HepG2 (cell line): ENCODE results near the gene EIF4H. TPM values are rescaled to one million over a fixed set of nuclear protein-coding genes. Genes with fewer than 3 reads are reported as not detected.

Experiments
- ARNT2 ChIP-seq: sonication (generic); formaldehyde crosslinking; IDR thresholded peaks from 2 replicates; pipeline ENCODE4 v1.8.0; 2022; ENCODE audit warnings: mild to moderate bottlenecking, low read depth, missing genetic modification reagents, moderate library complexity
- BRCA1 ChIP-seq: sonication (generic); formaldehyde crosslinking; IDR thresholded peaks from 2 replicates; pipeline ENCODE4 v1.4.0; 2020; ENCODE audit warnings: missing genetic modification reagents
- HMGXB4 ChIP-seq, 2 experiments: sonication (generic) in 1 of 2; formaldehyde crosslinking in 1 of 2; IDR thresholded peaks; 2 replicates each; pipeline versions ENCODE4 v1.4.0 to v1.6.1; 2018 to 2020; ENCODE audit warnings: missing genetic modification reagents in 2 of 2, borderline replicate concordance in 1 of 2, low read depth in 1 of 2, mild to moderate bottlenecking in 1 of 2, missing biosample characterization in 1 of 2
- HNRNPH1 ChIP-seq: fragments of 200-400 bp; formaldehyde crosslinking; optimal IDR thresholded peaks from 2 replicates; pipeline ENCODE3; 2017; ENCODE audit warnings: mild to moderate bottlenecking, low read depth, low read length
- IRF9 ChIP-seq: sonication (generic); formaldehyde crosslinking; IDR thresholded peaks from 2 replicates; pipeline ENCODE4 v1.8.0; 2022; ENCODE audit warnings: missing genetic modification reagents, mild to moderate bottlenecking, borderline replicate concordance
- KAT8 ChIP-seq: IDR thresholded peaks from 2 replicates; pipeline ENCODE4 v1.6.1; 2016; ENCODE audit warnings: missing genetic modification reagents, missing compliant biosample characterization
- KDM2A ChIP-seq: sonication (generic); formaldehyde crosslinking; IDR thresholded peaks from 2 replicates; pipeline ENCODE4 v1.4.0; 2020; ENCODE audit warnings: low read depth, missing genetic modification reagents, borderline replicate concordance
- MNT ChIP-seq: fragments of 450-650 bp; IDR thresholded peaks from 2 replicates; pipeline ENCODE4 v1.6.1; 2016
- SATB2 ChIP-seq: sonication (generic); formaldehyde crosslinking; IDR thresholded peaks from 2 replicates; pipeline ENCODE4 v1.5.0; 2020; ENCODE audit warnings: missing genetic modification reagents
- SKIL ChIP-seq: sonication (generic); formaldehyde crosslinking; IDR thresholded peaks from 2 replicates; pipeline ENCODE4 v1.8.0; 2022; ENCODE audit warnings: missing genetic modification reagents, mild to moderate bottlenecking, moderate library complexity, borderline replicate concordance
- STAG1 ChIP-seq: sonication (generic); formaldehyde crosslinking; IDR thresholded peaks from 2 replicates; pipeline ENCODE4 v1.4.0; 2020; ENCODE audit warnings: missing genetic modification reagents
- TBL1XR1 ChIP-seq: fragments of 150-350 bp; IDR thresholded peaks from 2 replicates; pipeline ENCODE4 v1.6.1; 2014; ENCODE audit warnings: borderline replicate concordance, low read length; ENCODE audit not compliant: partially characterized antibody
- XBP1 ChIP-seq: sonication (generic); formaldehyde crosslinking; IDR thresholded peaks from 2 replicates; pipeline ENCODE4 v1.5.0; 2020; ENCODE audit warnings: missing genetic modification reagents
- ZBTB2 ChIP-seq: sonication (generic); formaldehyde crosslinking; IDR thresholded peaks from 2 replicates; pipeline ENCODE4 v1.8.0; 2022; ENCODE audit warnings: low read depth, missing genetic modification reagents
- ZBTB7A ChIP-seq: sonication (generic); formaldehyde crosslinking; IDR thresholded peaks from 2 replicates; pipeline ENCODE4 v1.8.0; 2022; ENCODE audit warnings: mild to moderate bottlenecking, missing genetic modification reagents
- ZNF558 ChIP-seq: sonication (generic); formaldehyde crosslinking; IDR thresholded peaks from 2 replicates; pipeline ENCODE4 v1.9.0; 2022; ENCODE audit warnings: mild to moderate bottlenecking, missing genetic modification reagents, borderline replicate concordance
- ZNF687 ChIP-seq: sonication (generic); formaldehyde crosslinking; IDR thresholded peaks from 2 replicates; pipeline ENCODE4 v1.5.1; 2020; ENCODE audit warnings: mild to moderate bottlenecking, missing genetic modification reagents, moderate library complexity
- polyA plus RNA-seq, 8 experiments: library from polyadenylated mRNA; depleted of rRNA in 3 of 8; stranded (reverse) in 7 of 8; unstranded in 1 of 8; fragments of >200 nt; fragmentation: Illumina TruSeq in 4 of 8; extraction: Trizol in 4 of 8; gene quantifications; 2 replicates each; pipeline versions ENCODE4 v1.2.1 to v1.2.3, GENCODE V29; 2011 to 2016; ENCODE audit warnings: low read depth in 4 of 8, missing spikeins in 1 of 8, mixed read lengths in 1 of 8; ENCODE audit not compliant: insufficient read depth in 1 of 8
- total RNA-seq, 5 experiments: library from RNA; depleted of rRNA; stranded (reverse); fragments of >200 nt; fragmentation: Illumina TruSeq; extraction: Trizol; gene quantifications; 2 replicates each; pipeline ENCODE4 v1.2.3, GENCODE V29; 2016; ENCODE audit warnings: low read depth in 1 of 5

Gene EIF4H
- total and polyA plus RNA-seq, 2 of the 13 experiments (the other 11 are each of a cell fraction or from before 2014, with no cell fraction given) = 232 to 321 TPM

- TF ChIP-seq SKIL (CRISPR knock-in tag) (no peak), ZNF558 (CRISPR knock-in tag) (no peak), KAT8 (no peak), ZBTB7A (no peak), SATB2 (no peak), TBL1XR1 (no peak), IRF9 (CRISPR knock-in tag) (no peak; the same call in 1 of the 2 replicates), HNRNPH1 (no peak), ARNT2 (CRISPR knock-in tag) (no peak), KDM2A (CRISPR knock-in tag) (peak; percentile 78; the same call in 1 of the 2 replicates), STAG1 (CRISPR knock-in tag) (peak; percentile 97), ZBTB2 (no peak), BRCA1 (CRISPR knock-in tag) (no peak), HMGXB4 (CRISPR knock-in tag; IDR thresholded peaks at IDR 0.05; ENCODE audit: borderline replicate concordance in 1 of 2, low read depth in 1 of 2) (peak; percentile 62 to 75; a peak in 3 of 4 replicates), XBP1 (no peak), MNT (peak; percentile 87), ZNF687 (CRISPR knock-in tag) (peak; percentile 67)
Measured at GRCh38 chr7:74206589-74207120, 32.5 kb downstream of the EIF4H start (continued).
